Prostate gland (tissue), 2 donors: Measurements from ENCODE around the gene SIGLEC8. TPM values are rescaled to one million over a fixed set of nuclear protein-coding genes. Genes with fewer than 3 reads are reported as not detected.

Experiments used
- DNase-seq: peaks from one replicate; pipeline ENCODE4 v3.0.0-alpha.2; 2019; ENCODE audit warnings: low spot score
- H3K27ac ChIP-seq, 2 donors: fragments of 200-600 bp; sonication (generic); 2 replicates each; pipeline ENCODE4 v1.5.1; 2017 to 2019
- H3K27me3 ChIP-seq: fragments of 200-600 bp; sonication (generic); replicated peaks from 2 replicates; pipeline ENCODE4 v1.5.1; 2019; ENCODE audit not compliant: insufficient read depth
- H3K36me3 ChIP-seq, 2 donors: fragments of 200-600 bp; sonication (generic); 1 replicate in 1 of 2; 2 replicates in 1 of 2; pipeline versions ENCODE4 v1.5.1 to v1.8.1; 2017 to 2019
- H3K4me1 ChIP-seq: fragments of 200-600 bp; sonication (generic); replicated peaks from 2 replicates; pipeline ENCODE4 v1.5.1; 2019
- H3K4me3 ChIP-seq, 2 donors: fragments of 200-600 bp; sonication (generic); 2 replicates each; pipeline ENCODE4 v1.5.1; 2017 to 2019
- H3K9me3 ChIP-seq: fragments of 200-600 bp; sonication (generic); 2 replicates; pipeline ENCODE4 v1.5.1; 2017
- CTCF ChIP-seq, 4 experiments: fragments of 200-600 bp in 2 of 4; fragments of 450-650 bp in 2 of 4; sonication (generic) in 2 of 4; IDR thresholded peaks; 1 replicate in 3 of 4; 2 replicates in 1 of 4; pipeline ENCODE4 v1.5.1; 2016 to 2019; ENCODE audit warnings: antibody characterized with exemption in 4 of 4, mild to moderate bottlenecking in 2 of 4, moderate library complexity in 2 of 4
- POLR2A ChIP-seq: fragments of 450-650 bp; IDR thresholded peaks from one replicate; pipeline ENCODE4 v1.6.1; 2016; ENCODE audit warnings: antibody characterized with exemption, mild to moderate bottlenecking
- POLR2AphosphoS5 ChIP-seq: sonication (generic); formaldehyde crosslinking; IDR thresholded peaks from one replicate; pipeline ENCODE4 v1.6.1; 2017; ENCODE audit warnings: antibody characterized with exemption
- WGBS: methylation state at CpG from one replicate; pipeline ENCODE4 v1.1.5; 2018; 5-methylcytosine and 5-hydroxymethylcytosine counted together
- intact Hi-C: fragments of 100-400 bp; cut with DNase I; formaldehyde crosslinking; loops from one replicate; pipeline ENCODE4 v1.14.2; 2022
- total RNA-seq, 2 donors: library from RNA; depleted of rRNA; stranded (reverse); fragments of >200 nt; gene quantifications; one replicate each; pipeline ENCODE4 v1.1.0, GENCODE V29; 2016

Gene SIGLEC8
- total RNA-seq, 2 donors from 2014 or later = 1.0 to 3.0 TPM

GRCh38 chr19:51457351-51458013 is 772 bp downstream of the SIGLEC8 start:
- no peaks in the 10 kb centered on the region for H3K4me1 ChIP-seq
- intact Hi-C loops = no loop called here
- 81% methylated on average over 11 of the region's 11 CpGs for WGBS

DNA sequence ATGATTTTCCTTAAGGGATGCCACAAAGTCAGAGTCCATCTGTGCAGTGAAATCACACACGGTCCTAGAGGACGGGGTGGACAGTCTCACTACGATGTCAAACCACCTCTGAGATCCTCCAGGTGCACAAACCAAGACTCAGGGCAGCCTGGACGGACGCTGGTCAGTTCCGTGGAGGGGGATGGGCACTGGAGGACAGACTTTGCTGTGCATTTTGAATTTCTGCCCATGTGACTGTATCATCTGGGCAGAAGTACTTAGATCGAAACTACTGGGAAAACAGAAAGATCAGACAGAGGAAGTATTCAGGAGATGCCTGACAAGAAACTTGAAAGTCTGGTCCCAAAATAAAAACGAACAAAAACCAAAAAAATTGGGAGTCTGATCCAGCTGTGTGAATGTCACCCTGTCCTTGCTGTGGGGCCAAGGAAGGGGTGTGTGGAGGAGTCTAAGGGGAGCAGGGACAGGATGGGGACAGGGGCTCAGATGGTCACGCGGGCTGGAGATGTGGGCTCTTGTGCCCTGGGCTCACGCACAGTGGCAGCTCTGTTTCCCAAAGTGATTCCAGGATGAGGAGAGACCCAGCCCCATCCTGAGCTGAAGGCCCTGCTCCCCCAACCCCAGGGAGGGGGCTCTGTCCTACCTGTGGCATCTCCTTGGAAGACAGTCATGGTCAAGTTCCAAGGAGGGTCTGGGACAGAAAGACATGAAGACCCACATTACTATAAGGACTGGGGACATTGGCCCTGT is 1.5 kb downstream of the SIGLEC8 start:
- Histone ChIP-seq H3K4me3 (no peak overlapping the region), H3K4me1 (no peaks in the 10 kb centered on the region), H3K36me3 (no peaks in the 10 kb centered on the region), H3K27ac (no peak overlapping the region), H3K9me3 (no peaks in the 10 kb centered on the region), H3K27me3 (no peaks in the 10 kb centered on the region)
- TF ChIP-seq CTCF (IDR thresholded peaks at IDR 0.05) (no peak), POLR2A (no peak), POLR2AphosphoS5 (no peak)
- no peak for DNase-seq
- intact Hi-C loops = no loop called here
- WGBS = 71% methylated on average over 11 of the region's 11 CpGs

More at GRCh38 chr19:51457351-51458013, 772 bp downstream of the SIGLEC8 start:
- no peak overlapping the region for H3K4me3 ChIP-seq
- DNase-seq = no peak
- no peaks in the 10 kb centered on the region for H3K36me3 ChIP-seq
- H3K27ac ChIP-seq = no peak overlapping the region
- no peaks in the 10 kb centered on the region for H3K27me3 ChIP-seq
- no peaks in the 10 kb centered on the region for H3K9me3 ChIP-seq
- TF ChIP-seq CTCF (IDR thresholded peaks at IDR 0.05) = no peak
- no peak for TF ChIP-seq POLR2AphosphoS5
- no peak for TF ChIP-seq POLR2A

GRCh38 chr19:51450730-51451307 is 7.4 kb downstream of the SIGLEC8 start:
- Histone ChIP-seq H3K27ac (no peak overlapping the region), H3K36me3 (no peaks in the 10 kb centered on the region), H3K4me1 (no peaks in the 10 kb centered on the region), H3K27me3 (peaks cover 4% of the 10 kb centered on the region), H3K9me3 (no peaks in the 10 kb centered on the region), H3K4me3 (no peak overlapping the region)
- intact Hi-C loops = no loop called here
- no peak for DNase-seq
- 88% methylated on average over 5 of the region's 5 CpGs for WGBS
- TF ChIP-seq POLR2AphosphoS5 = no peak
- TF ChIP-seq POLR2A = no peak
- TF ChIP-seq CTCF (IDR thresholded peaks at IDR 0.05) = no peak

DNA sequence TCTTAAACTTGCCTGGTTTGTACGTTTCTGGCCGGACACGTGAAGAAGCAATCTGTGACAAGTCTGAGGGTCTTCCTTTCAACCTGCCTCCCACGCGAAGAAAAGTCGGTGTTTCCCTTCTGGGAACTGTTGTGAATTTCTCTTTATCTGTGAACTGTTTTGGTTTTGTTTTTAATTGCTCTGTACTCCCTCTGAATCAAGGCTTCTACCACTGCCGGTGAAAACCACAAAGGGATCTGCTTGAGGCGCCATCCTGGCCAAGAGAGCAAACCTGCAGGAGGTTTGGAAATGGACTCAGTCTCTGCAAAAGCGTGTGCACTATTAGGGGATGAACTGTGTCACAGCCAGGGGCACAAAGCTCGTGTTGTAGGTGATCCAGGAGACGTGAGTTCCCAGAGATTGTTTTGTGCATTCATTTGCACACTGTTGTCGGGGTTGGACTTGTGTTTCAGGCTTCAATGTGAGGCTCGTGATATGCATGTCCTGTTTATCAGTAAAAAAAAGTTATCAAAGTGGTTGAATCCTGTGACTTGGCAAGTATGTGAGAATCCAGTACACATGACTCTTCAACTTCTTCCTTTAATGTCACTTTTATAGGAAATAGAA is 9.7 kb downstream of the SIGLEC8 start:
- H3K27ac ChIP-seq = no peak overlapping the region
- peaks cover 4% of the 10 kb centered on the region for H3K27me3 ChIP-seq
- no peaks in the 10 kb centered on the region for H3K9me3 ChIP-seq
- no peak for TF ChIP-seq POLR2A
- TF ChIP-seq POLR2AphosphoS5 = no peak
- TF ChIP-seq CTCF (IDR thresholded peaks at IDR 0.05) = no peak
- H3K4me1 ChIP-seq = no peaks in the 10 kb centered on the region
- no peak for DNase-seq
- WGBS = 62% methylated on average over 13 of the region's 13 CpGs
- no peak overlapping the region for H3K4me3 ChIP-seq
- no peaks in the 10 kb centered on the region for H3K36me3 ChIP-seq
- intact Hi-C loops = no loop called here
